IMR-90 (cell line): ENCODE measurements around the gene ANO7.

Experiments
- CTCF ChIP-seq: conservative IDR thresholded peaks from 2 replicates; pipeline ENCODE4 v1.5.1; 2012; ENCODE audit warnings: mild to moderate bottlenecking, low read depth, low read length, improper control_type of control experiment
- POLR2A ChIP-seq: IDR thresholded peaks from 2 replicates; pipeline ENCODE4 v1.6.1; 2012; ENCODE audit warnings: mild to moderate bottlenecking, low read depth, low read length
- RFX5 ChIP-seq: IDR thresholded peaks from 2 replicates; pipeline ENCODE4 v1.8.0; 2012; ENCODE audit warnings: low read depth, mild to moderate bottlenecking, low read length, moderate library complexity
- TF ChIP-seq, protein P1 (sequence below): fragments of 150-350 bp; IDR thresholded peaks from 2 replicates; pipeline ENCODE4 v1.6.1; 2017; ENCODE audit warnings: mild to moderate bottlenecking, antibody characterized with exemption, low read length, low read depth

DNA sequence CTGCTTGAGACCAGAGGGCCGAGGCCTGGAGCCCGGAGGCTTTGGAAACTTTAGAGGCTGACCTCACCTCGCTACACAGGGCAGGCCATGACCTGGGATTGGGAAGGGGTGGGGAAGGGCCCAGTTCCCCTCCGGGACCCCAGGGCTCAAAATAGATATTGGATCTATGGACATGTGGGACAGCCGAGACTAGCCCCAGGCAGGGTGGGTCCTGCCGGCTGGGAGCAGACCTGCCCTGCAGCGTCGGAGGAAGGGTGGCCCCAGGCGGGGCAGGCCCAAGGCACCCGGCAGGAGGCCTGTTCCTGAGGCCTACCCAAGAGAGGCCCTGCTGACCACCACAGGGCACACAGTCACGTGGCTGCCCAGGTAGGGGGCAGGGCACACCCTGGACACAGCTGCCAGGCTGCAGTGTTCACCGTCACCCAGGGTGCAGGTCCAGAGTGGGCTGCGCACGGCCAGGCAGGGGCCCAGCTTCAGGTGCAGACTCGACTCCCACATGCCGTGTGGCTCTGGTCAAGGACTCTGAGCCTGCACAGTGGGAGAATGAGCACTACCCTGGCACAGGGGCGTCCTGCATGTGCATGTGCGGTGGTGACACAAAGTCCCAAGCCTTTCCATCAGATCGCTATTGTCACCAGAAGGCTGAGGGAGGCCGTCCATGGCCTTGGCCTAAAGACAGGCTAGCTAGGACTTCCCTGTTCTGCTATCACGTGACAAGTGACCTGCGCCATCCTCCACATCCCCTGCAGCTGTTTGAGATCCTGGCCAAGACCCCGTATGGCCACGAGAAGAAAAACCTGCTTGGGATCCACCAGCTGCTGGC is 13.2 kb downstream of the ANO7 start:
- TF ChIP-seq CTCF (no peak), POLR2A (no peak), RFX5 (no peak)
- TF ChIP-seq, protein P1, sequence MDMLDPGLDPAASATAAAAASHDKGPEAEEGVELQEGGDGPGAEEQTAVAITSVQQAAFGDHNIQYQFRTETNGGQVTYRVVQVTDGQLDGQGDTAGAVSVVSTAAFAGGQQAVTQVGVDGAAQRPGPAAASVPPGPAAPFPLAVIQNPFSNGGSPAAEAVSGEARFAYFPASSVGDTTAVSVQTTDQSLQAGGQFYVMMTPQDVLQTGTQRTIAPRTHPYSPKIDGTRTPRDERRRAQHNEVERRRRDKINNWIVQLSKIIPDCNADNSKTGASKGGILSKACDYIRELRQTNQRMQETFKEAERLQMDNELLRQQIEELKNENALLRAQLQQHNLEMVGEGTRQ: no peak
